Esophagus mucosa (tissue), 1 donor: ENCODE data around the gene PPM1H. TPM values are rescaled to one million over a fixed set of nuclear protein-coding genes. Genes with fewer than 3 reads are reported as not detected.

ENCODE experiments used
- ATAC-seq: fragments of 200-7000 bp; cut with Tn5 transposase; one replicate; pipeline ENCODE4 v1.9.1; 2020
- total RNA-seq: library from RNA; stranded (reverse); gene quantifications from one replicate; pipeline ENCODE4 v1.2.4, GENCODE V29; 2023
- donor health status: DM: yes; HTN: yes; CAD: no.

Gene PPM1H
- total RNA-seq, 1 donor from 2014 or later = 0.56 TPM

GRCh38 chr12:62601765-62602164 is 333.2 kb downstream of the PPM1H start:
- no peak for ATAC-seq

- no peak for ATAC-seq
These were observed 335.0 kb downstream of the PPM1H start for GRCh38 chr12:62599854-62600437.

GRCh38 chr12:62598846-62599245 is 336.1 kb downstream of the PPM1H start:
- ATAC-seq = no peak

- no peak for ATAC-seq
These were observed 337.7 kb downstream of the PPM1H start for GRCh38 chr12:62597253-62597652.

Other genes starting within 250 kb of the PPM1H start
- 0.36 TPM for gene AVPR1A, start 216.1 kb upstream of the PPM1H start, total RNA-seq